NCI-H2227 (cell line): Measurements from ENCODE around the gene RANBP2.

Source experiments
- DNase-seq: peaks from one replicate; lab custom pipeline; 2025; ENCODE audit not compliant: unreplicated experiment; lab: John Stamatoyannopoulos, UW

The RANBP2 gene

GRCh38 chr2:108834620-108835019, 115.3 kb downstream of the RANBP2 start:
- no peak for DNase-seq

- DNase-seq: no peak
Measured at GRCh38 chr2:108835040-108835439, 115.8 kb downstream of the RANBP2 start.
